HepG2 (cell line): Measurements from ENCODE around the gene STX2. TPM values are rescaled to one million over a fixed set of nuclear protein-coding genes. Genes with fewer than 3 reads are reported as not detected.

Experiments
- ARHGAP35 ChIP-seq: sonication (generic); formaldehyde crosslinking; IDR thresholded peaks from 2 replicates; pipeline ENCODE4 v1.9.0; 2022; ENCODE audit warnings: mild to moderate bottlenecking, inconsistent platforms, moderate library complexity, missing genetic modification reagents, borderline replicate concordance
- CENPX ChIP-seq: sonication (generic); formaldehyde crosslinking; IDR thresholded peaks from 2 replicates; pipeline ENCODE4 v1.9.0; 2021; ENCODE audit warnings: mild to moderate bottlenecking, missing genetic modification reagents, moderate library complexity
- ELF3 ChIP-seq: IDR thresholded peaks from 2 replicates; pipeline ENCODE4 v1.6.1; 2016; ENCODE audit warnings: missing genetic modification reagents, missing compliant biosample characterization
- FOXM1 ChIP-seq: sonication (generic); formaldehyde crosslinking; IDR thresholded peaks from 2 replicates; pipeline ENCODE4 v1.5.0; 2020; ENCODE audit warnings: missing genetic modification reagents
- HMGXB3 ChIP-seq: sonication (generic); formaldehyde crosslinking; IDR thresholded peaks from 2 replicates; pipeline ENCODE4 v1.4.0; 2020; ENCODE audit warnings: missing genetic modification reagents, borderline replicate concordance
- MBD4 ChIP-seq: IDR thresholded peaks from 2 replicates; pipeline ENCODE4 v1.6.1; 2012; ENCODE audit warnings: low read length, inconsistent platforms, borderline replicate concordance
- NFIB ChIP-seq: sonication (generic); formaldehyde crosslinking; IDR thresholded peaks from 2 replicates; pipeline ENCODE4 v1.9.0; 2021; ENCODE audit warnings: missing genetic modification reagents, mild to moderate bottlenecking, borderline replicate concordance
- PHF20 ChIP-seq: sonication (generic); formaldehyde crosslinking; IDR thresholded peaks from 2 replicates; pipeline ENCODE4 v1.5.0; 2020; ENCODE audit warnings: mild to moderate bottlenecking, missing genetic modification reagents
- ZNF121 ChIP-seq: sonication (generic); formaldehyde crosslinking; IDR thresholded peaks from 2 replicates; pipeline ENCODE4 v1.5.0; 2020; ENCODE audit warnings: mild to moderate bottlenecking, missing genetic modification reagents
- ZNF431 ChIP-seq: sonication (generic); formaldehyde crosslinking; IDR thresholded peaks from 2 replicates; pipeline ENCODE4 v1.9.0; 2022; ENCODE audit warnings: missing genetic modification reagents, low read depth, mild to moderate bottlenecking, borderline replicate concordance
- ZNF768 ChIP-seq: sonication (generic); formaldehyde crosslinking; IDR thresholded peaks from 2 replicates; pipeline ENCODE4 v1.4.0; 2020; ENCODE audit warnings: missing genetic modification reagents
- polyA plus RNA-seq, 8 experiments: library from polyadenylated mRNA; depleted of rRNA in 3 of 8; stranded (reverse) in 7 of 8; unstranded in 1 of 8; fragments of >200 nt; fragmentation: Illumina TruSeq in 4 of 8; extraction: Trizol in 4 of 8; gene quantifications; 2 replicates each; pipeline versions ENCODE4 v1.2.1 to v1.2.3, GENCODE V29; 2011 to 2016; ENCODE audit warnings: low read depth in 4 of 8, missing spikeins in 1 of 8, mixed read lengths in 1 of 8; ENCODE audit not compliant: insufficient read depth in 1 of 8
- total RNA-seq, 5 experiments: library from RNA; depleted of rRNA; stranded (reverse); fragments of >200 nt; fragmentation: Illumina TruSeq; extraction: Trizol; gene quantifications; 2 replicates each; pipeline ENCODE4 v1.2.3, GENCODE V29; 2016; ENCODE audit warnings: low read depth in 1 of 5
- TF ChIP-seq, protein P1 (sequence below): sonication (generic); formaldehyde crosslinking; IDR thresholded peaks from 2 replicates; pipeline ENCODE4 v1.4.0; 2020; ENCODE audit warnings: mild to moderate bottlenecking, missing genetic modification reagents
- TF ChIP-seq, protein P2 (sequence below): sonication (generic); formaldehyde crosslinking; IDR thresholded peaks from 2 replicates; pipeline ENCODE4 v1.5.0; 2020; ENCODE audit warnings: mild to moderate bottlenecking, missing genetic modification reagents, borderline replicate concordance

STX2 gene
- total and polyA plus RNA-seq, 2 of the 13 experiments (the other 11 are each of a cell fraction or from before 2014, with no cell fraction given): 13.4 to 25.1 TPM

GRCh38 chr12:130871286-130872178 lies 32.5 kb upstream of the STX2 start, which contains the start of gene RAN (continued):
- TF ChIP-seq MBD4 (no peak), ZNF431 (CRISPR knock-in tag) (peak; percentile 61; the same call in 1 of the 2 replicates), ARHGAP35 (CRISPR knock-in tag) (no peak), NFIB (CRISPR knock-in tag) (no peak), ELF3 (CRISPR knock-in tag) (0 out of 2 replicates have a peak, but pooled peaks have one; percentile 16), ZNF121 (CRISPR knock-in tag) (peak; percentile 94), CENPX (CRISPR knock-in tag) (no peak), PHF20 (CRISPR knock-in tag) (no peak; the same call in none of the 2 replicates), FOXM1 (CRISPR knock-in tag) (peak; percentile 68; the same call in 1 of the 2 replicates), HMGXB3 (CRISPR knock-in tag) (no peak), ZNF768 (CRISPR knock-in tag) (peak; percentile 53; the same call in 1 of the 2 replicates)
- TF ChIP-seq, protein P1, sequence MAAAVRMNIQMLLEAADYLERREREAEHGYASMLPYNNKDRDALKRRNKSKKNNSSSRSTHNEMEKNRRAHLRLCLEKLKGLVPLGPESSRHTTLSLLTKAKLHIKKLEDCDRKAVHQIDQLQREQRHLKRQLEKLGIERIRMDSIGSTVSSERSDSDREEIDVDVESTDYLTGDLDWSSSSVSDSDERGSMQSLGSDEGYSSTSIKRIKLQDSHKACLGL (CRISPR knock-in tag): no peak; the same call in 1 of the 2 replicates
- TF ChIP-seq, protein P2, sequence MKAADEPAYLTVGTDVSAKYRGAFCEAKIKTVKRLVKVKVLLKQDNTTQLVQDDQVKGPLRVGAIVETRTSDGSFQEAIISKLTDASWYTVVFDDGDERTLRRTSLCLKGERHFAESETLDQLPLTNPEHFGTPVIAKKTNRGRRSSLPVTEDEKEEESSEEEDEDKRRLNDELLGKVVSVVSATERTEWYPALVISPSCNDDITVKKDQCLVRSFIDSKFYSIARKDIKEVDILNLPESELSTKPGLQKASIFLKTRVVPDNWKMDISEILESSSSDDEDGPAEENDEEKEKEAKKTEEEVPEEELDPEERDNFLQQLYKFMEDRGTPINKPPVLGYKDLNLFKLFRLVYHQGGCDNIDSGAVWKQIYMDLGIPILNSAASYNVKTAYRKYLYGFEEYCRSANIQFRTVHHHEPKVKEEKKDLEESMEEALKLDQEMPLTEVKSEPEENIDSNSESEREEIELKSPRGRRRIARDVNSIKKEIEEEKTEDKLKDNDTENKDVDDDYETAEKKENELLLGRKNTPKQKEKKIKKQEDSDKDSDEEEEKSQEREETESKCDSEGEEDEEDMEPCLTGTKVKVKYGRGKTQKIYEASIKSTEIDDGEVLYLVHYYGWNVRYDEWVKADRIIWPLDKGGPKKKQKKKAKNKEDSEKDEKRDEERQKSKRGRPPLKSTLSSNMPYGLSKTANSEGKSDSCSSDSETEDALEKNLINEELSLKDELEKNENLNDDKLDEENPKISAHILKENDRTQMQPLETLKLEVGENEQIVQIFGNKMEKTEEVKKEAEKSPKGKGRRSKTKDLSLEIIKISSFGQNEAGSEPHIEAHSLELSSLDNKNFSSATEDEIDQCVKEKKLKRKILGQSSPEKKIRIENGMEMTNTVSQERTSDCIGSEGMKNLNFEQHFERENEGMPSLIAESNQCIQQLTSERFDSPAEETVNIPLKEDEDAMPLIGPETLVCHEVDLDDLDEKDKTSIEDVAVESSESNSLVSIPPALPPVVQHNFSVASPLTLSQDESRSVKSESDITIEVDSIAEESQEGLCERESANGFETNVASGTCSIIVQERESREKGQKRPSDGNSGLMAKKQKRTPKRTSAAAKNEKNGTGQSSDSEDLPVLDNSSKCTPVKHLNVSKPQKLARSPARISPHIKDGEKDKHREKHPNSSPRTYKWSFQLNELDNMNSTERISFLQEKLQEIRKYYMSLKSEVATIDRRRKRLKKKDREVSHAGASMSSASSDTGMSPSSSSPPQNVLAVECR: peak; percentile 42; the same call in 1 of the 2 replicates
